NCI-H460 (cell line): ENCODE measurements around the gene ARHGAP32. TPM values are rescaled to one million over a fixed set of nuclear protein-coding genes. Genes with fewer than 3 reads are reported as not detected.
"Not testable (repeated sequence)": the region's sequence is repeated elsewhere in the genome, so short reads cannot be mapped to it uniquely, and the experiment has no call there.

ENCODE experiments used
- DNase-seq: peaks from one replicate; pipeline ENCODE4 v3.0.0-alpha.2; 2016; ENCODE audit warnings: low read depth; ENCODE audit errors: extremely low read depth
- total RNA-seq: library from RNA; depleted of rRNA; stranded (reverse); fragments of >200 nt; shearing (Covaris generic); gene quantifications from 2 replicates; pipeline ENCODE4 v1.2.3, GENCODE V29; 2014

ARHGAP32 gene
- total RNA-seq, 1 experiment from 2014 or later = 12.4 TPM

DNA sequence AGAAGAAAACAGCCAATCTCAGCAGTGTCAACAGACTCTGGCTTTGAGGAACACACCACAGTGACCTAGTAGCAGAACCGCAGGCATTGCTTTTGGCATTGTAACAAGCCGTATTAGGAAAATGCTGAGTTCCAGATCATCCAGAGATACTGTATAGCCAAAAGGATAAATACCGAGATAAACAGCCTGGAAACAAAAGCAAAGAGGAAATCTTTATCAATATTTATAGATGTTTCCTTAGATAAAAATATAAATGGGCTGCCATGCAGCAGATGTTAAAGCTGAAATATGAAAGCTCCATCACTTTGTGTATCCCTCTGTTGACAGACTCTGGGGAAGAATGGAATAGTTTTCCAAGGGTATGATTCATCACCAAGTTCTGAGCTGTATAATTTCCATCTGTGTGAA, 150.5 kb downstream of the ARHGAP32 start:
- DNase-seq = no peak

DNA sequence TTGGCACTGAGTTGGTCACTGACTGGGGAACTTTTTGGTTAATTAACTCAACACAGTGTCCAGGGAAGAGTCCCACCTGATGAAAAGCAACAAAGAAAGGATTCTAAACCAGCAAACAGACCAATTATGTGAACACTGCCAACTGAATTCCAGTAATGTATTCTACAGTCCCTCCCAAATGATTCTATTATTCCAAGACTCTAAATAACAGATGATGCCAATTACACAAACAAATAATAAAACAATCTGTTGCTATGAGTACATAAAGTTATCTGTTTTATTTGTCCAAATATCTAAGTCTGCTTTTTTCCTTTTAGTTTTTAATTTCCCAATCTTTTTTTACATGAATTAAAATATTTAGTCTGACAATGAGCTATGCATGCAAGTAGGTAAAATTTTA, 151.2 kb downstream of the ARHGAP32 start:
- no peak for DNase-seq

DNA sequence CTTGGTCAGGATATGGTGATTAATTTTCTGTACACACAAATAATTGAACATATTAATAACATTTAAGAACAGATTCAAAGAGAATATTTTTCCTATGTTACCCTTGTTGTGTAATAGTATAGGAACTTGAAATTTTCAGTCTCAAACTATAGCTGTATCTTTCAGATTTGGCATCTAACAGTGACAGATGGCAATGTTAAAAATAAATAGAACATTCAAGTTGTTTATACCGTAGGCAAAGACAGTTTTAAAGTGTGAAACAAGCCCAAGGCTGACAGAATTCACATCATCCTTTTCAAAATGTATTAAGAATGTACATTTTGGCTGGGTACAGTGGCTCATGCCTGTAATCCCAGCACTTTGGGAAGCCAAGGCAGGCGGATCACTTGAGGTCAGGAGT, 156.9 kb downstream of the ARHGAP32 start:
- DNase-seq = no peak

DNA sequence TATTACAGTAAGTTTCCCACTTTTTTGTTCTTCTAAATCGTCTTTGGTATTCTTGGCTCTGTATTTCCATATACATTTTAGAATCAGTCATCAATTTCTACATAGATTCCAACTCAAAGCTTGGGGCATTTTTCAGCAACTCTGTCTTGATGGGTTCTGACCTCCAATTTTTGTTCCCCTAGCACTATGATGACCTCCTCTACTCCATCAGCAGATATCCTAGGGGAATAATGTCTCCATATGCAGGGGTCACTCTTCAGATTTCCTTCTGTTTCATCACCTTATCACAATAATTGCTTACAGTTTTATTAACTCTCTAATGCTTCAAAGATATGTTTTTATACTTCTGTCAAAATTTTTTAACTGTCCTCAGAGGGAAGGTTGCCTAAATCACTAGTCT, 158.1 kb downstream of the ARHGAP32 start:
- no peak for DNase-seq

DNA sequence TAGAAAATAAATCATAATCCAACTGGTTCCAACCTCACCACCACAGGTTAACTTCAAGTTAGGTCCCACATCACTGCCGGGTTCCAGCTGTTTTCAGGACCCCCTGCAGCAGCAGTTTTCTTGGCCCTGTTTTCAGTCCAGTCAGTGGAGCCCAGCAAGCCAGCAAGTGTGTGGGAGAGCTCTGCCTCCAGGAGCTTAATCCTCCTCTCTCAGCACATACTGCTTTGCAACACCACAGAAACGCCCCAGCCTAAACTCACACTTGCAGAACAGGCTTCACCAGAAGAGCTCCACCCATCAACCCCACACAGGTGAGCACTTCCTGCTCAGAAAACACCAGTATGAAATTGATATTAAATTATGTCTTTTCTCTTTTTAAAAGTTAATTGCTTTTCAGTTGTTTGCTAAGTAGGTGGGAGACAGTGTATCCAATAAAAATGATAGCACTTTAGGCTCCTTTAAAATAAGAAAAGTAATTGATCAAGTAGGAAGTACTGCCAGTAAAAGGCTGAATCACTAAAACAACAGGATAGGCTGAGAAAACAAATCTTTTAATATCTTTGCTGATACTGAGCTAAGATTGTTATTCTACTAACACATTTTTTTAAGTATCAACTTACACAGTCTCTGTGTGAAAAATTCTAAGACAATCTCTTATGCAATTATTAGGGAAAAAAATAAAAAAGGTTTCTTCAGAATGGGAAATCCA, 168.0 kb downstream of the ARHGAP32 start:
- no peak for DNase-seq

DNA sequence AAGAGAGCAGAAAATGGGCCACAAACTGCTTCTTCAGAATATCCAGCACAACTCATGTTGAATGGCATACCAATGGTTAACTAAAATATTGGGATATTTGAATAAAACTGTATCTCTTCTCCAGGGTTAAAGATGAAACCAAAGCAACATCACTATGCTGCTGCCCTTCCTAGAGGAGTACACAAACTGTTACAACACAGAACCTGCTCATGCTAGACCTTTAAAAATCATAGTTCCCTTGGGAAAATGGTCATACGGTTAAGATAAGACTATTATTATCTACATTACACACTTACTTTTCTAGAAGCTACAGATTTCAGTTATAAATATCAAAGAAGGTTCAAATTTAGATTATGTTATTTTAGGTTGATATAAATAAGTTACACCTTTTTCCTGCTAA, 170.8 kb downstream of the ARHGAP32 start:
- DNase-seq = no peak

DNA sequence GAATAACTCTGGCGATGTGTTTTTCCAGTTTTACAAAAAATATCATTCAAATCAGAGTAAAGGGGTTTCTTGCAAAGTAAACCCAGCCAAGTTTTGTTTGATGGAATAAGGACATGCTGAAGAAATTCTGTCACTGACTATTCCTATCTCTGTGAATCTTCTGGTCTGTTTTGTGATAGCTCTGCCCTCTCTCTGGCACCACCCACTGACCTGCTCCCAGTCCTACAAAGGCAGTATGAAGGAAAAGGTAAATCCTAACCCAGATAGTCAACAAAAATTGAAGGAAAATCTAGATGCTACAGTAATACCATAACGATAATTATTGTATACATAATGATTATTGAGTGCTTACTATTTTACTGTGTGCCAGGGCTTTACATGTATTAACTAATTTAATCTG, 173.1 kb downstream of the ARHGAP32 start:
- no peak for DNase-seq

DNA sequence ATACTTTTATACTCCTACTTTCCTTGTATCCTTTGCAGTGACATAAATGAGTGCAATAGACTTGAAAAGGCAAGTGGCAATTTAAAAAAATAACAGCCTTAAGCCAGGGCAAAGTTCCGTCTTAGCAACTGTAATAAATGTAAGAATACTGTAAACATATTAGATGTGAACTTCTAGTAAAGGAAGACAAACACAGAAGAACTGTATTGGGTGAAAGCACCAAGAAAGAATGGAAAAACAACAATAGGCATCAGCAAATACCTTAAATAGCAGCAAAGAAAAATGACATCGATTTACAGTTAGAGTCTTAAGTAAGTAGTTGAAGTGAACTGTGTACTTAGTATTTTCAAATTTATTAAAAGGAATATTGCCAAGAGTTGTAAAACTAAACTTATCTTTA, 174.0 kb downstream of the ARHGAP32 start:
- no peak for DNase-seq

DNA sequence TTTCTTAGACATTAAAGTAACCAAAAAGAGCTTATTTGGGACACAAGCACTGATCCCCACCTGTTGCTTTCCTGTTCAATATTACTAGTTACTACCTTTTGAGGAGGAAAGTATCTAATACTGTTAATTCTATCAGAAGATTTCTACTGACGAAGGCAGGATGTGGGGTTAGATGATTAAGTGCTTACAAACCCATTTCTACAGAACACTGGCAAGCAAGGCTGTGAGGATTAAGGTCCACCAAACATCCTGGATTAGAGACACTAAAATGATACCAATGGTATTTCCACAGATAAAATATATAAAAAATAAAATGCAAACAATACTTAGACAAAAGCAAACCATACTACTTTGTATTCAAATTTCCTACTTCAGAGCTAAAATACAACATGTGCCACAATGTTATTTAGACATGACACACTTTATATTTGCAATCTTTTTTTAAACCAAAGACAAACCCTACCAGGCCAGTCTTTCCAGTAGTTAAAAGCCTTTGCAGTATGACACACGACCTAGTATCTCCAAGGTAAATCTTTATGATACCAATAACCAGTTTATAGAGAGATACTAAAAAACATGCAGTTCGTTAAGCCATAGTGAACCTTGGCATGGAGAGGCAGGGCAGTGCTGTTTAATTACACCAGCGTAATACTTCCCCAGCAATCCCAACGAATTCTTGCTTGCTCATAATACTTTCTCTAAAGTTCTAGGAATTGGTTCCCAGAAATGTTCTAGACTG, 178.2 kb downstream of the ARHGAP32 start:
- DNase-seq = no peak

DNA sequence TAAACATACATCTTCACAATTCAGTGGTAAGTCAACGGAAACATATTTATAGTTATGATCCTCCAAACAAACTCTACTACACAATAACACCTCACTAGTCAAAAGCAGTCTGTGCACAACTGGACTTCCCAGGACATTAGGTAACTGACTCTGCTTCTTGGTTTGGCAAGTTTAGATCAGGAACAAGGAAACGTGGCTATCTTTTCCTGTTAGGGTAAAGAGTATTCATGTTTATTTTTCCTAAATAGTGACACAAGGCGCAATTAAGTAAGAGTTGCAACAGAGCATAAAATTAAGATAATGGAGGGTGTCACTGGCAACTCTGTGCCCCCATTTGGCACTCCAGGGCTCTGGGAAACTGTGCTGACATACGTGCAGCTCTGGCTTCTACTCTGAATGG, 179.2 kb downstream of the ARHGAP32 start:
- no peak for DNase-seq

DNA sequence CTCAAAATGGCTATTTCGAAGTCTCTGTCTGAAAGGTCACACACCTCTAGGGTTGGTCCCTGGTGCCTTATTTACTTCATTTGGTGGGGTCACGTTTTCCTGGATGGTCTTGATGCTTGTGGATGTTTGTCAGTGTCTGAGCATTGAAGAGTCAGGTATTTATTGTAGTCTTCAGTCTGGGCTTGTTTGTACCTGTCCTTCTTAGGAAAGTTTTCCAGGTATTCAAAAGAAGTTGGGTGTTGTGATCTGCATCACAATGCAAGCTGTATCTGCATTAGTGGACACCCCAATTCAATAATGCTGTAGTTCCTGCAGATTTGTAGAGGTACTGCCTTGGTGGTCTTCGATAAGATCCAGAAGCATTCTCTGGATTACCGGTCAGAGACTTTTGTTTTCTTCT, 186.0 kb downstream of the ARHGAP32 start:
- DNase-seq = no peak

DNA sequence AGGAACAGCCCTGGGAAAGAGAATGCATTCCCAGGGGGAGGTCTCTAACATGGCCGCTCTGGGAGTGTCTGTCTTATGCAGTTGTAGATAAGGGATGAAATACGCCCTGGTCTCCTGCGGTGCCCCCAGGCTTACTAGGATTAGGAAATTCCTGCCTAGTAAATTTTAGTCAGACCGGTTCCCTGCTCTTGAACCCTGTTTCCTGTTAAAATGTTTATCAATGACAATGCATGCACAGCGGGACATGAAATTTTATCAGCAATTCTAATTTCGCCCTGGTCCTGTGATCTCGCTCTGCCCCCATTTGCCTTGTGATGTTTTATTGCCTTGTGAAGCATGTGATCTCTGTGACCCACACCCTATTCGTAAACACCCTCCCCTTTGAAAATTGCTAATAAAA, 193.0 kb downstream of the ARHGAP32 start:
- DNase-seq = not testable (repeated sequence)

DNA sequence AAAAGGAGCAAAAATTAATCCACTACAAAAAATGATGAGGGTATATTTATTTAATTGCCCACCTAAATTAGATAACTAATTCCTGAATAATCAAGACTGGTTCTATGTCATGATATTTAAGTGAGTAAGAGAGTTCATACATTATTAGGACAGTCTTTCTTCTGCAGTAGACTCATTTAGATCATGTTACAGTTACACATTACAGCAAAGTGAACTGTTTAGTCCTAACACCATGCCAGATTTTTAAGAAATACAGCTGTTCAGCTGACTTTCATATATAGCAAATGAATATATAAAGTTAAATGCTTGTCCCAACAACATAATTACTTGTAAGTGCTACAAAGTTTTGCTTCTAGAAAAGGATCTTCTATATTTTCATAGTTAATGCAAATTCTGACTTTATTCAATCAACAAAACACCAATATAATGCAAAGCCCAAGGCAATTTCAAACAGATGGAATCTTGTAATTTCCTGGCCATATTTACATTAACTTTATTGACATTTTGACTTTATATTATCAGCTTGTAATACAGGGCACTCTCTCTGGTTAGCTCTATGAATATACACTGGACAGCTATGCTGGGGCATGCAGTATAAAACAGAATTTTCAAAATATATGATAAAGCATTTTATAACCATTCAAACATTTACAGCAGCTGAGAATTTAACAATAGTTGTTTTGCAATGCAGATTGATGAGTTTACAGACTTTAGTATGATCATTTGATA, 203.7 kb downstream of the ARHGAP32 start:
- DNase-seq = no peak

DNA sequence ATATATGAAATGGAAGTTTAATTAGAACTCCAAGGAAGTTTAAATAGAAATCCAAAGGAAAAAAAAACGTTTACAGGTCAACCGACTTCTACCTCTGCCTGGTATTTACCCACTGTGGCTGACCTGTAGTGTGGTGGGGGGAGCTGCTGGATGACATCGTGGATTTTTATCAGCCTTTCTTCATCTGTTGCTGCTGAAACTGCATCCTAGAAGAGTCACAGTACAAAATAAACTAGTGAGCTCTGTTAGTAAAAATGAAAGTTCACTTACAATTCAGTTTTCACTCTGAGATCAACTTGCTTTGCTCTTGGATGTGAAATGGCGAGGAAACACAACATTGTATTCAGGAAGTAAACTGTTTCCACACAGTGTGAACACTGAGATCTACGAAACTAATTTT, 206.2 kb downstream of the ARHGAP32 start:
- DNase-seq = no peak

DNA sequence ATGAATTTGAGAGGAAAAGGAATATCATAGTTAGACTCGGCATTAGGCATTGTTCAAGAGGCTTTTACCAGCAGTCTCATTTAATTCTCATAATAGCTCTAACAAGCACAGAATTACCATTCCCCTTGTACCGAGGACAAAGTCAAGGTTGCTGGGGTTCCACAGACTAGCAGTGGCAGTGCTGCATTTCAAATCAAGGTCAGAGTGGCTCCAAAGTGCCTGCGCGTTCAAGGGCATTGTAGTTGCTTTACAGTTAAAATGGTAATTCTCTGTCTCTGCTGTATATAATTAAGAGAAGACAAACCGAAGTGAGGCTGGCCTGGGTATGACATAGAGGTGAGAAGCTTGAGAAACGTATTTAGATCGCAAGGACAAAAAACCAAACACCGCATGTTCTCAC, 209.1 kb downstream of the ARHGAP32 start:
- DNase-seq = no peak

DNA sequence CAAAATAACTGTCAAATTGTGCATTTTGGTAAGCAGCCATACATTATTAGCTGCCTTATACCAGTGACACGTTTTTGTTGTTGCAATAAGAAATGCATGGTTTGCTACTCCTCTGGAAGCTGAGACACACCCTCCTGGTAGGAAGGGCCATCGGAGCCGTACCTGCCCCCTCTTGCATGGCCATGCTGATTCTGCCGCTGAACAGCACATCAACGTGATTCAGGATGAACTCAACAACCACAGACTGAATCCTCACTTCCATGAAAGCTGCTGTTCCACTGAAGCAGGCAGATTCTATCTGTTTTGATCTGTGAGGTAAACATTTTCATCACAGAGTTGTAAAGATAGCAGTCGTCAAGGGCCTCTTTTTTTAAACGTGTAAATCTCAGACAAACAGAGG, 210.9 kb downstream of the ARHGAP32 start:
- DNase-seq = no peak

DNA sequence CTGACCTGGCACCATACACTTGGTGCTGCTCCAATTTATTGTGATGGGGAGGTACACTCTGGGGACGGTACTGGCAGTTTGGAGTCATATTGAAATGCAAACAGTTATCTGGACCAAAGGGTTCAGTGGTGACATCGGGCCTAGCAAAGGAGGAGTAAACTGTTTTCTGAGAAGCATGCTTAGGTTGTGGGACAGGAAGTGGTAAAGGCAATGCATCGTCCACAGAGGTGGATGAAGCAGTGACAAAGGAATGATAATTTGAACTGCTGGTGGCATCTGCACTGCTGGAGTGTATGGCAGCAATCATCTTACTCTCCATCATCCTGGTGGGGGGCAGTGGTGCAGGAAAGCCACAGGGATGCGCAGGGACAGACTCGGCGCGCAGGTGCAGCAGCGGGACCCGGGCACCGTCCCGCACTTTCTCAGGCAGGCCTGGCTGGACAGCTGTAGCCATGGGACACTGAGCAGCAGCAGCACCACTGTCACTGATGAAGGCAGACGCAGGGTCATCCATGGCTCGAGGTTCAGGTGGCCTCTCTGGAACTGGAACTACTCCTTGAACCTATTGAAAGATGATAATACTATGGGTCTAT, 221.4 kb downstream of the ARHGAP32 start:
- DNase-seq = no peak

DNA sequence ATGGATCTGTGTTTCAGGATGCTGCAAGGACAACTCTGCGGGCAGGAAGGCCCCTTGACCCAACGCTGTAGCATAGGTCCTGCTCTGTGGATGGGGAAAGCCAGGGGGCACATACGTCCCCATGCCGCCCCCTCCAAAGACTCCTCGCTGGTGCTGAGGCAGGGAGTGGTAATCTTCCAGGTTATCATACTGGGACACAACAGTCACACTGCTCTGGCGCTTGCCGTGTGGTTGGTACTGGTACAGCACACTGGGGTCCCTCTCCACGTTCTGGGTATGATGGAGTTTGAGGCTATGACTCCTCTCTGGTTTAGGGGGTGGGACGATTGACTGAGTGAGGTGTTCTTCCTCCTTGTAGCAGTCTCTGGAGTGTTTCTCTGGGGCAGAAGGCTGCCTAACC, 223.2 kb downstream of the ARHGAP32 start:
- DNase-seq = no peak

DNA sequence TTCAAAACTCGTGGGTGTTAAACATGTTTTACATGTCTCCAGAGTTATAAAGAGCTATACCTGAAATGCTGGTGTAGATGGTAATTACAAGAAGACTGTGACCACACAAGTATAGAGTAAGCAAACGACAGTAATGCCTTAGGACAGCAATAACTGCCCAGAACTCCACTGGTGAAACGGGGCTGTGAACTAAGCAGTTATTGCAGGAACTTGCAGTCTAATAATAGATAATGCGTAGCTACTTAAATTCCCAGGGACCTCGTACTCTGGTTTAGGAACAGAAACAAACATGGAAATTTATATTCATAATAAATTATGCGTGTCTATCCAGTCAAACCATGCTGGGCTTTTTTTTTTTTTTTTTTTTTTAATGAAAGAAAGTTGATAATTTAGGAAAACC, 224.5 kb downstream of the ARHGAP32 start:
- no peak for DNase-seq

DNA sequence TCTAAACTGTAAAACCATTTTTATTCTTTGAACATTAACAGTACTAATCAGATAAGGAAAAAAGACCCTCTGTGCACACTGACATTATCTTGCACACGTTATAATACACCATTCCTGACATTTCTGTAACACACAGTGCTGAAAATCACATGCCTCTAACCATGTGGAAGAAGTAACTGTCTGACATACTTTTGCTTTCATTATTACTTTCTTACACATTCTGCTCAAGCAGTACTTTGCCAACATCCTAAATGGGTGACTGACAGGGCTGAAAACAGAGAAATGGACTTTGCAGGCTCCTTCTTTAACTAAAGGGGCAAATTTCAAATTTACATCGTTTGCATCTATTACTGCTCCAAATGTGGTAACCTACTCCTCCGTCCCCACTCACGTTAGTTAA, 226.6 kb downstream of the ARHGAP32 start:
- DNase-seq = no peak

DNA sequence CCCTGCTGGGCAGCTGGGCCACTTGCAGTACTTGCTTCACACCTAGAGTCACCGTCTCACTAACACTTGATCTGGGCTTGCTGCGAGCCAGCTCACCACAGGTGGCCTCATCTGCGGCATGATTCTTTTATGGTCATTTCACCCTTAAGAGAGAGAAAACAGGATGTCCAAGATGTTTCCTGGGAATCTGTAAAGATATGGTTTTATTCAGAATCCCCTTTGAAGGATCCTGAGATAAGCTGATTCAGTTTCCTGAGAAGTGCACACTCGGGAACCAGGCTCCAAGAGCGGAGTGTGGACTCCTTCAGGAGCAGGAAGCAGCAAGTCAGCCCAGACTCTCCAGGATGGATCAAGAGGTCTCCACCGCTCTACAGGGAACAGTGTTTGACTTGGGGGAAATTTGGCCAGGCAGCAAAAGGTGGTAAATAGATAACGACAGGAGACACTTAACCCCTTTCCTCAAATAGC, 227.6 kb downstream of the ARHGAP32 start:
- no peak for DNase-seq
